Trophoblast cell (in vitro differentiated cells and primary cell): ENCODE measurements around the gene CDK5R1.

Source experiments
- DNase-seq, 2 donors: peaks; one replicate each; pipeline ENCODE4 v3.0.0-alpha.2; 2016
- H2AFZ ChIP-seq: 2 replicates; pipeline ENCODE4 v1.6.1; 2013; ENCODE audit warnings: low read length, moderate library complexity, mild to moderate bottlenecking; ENCODE audit not compliant: insufficient read depth, poor library complexity
- H2AK5ac ChIP-seq: 2 replicates; pipeline ENCODE4 v1.6.1; 2013; ENCODE audit warnings: mild to moderate bottlenecking, low read length
- H2BK120ac ChIP-seq: 2 replicates; pipeline ENCODE4 v1.6.1; 2013; ENCODE audit warnings: low read length, mild to moderate bottlenecking, moderate library complexity; ENCODE audit not compliant: insufficient read depth, poor library complexity
- H2BK12ac ChIP-seq: 2 replicates; pipeline ENCODE4 v1.6.1; 2013; ENCODE audit warnings: mild to moderate bottlenecking, low read length, moderate library complexity
- H2BK5ac ChIP-seq: 2 replicates; pipeline ENCODE4 v1.6.1; 2013; ENCODE audit warnings: low read length, low read depth, moderate library complexity, mild to moderate bottlenecking; ENCODE audit not compliant: poor library complexity
- H3K14ac ChIP-seq: 2 replicates; pipeline ENCODE4 v1.6.1; 2013; ENCODE audit warnings: mild to moderate bottlenecking, low read length
- H3K18ac ChIP-seq: 2 replicates; pipeline ENCODE4 v1.6.1; 2013; ENCODE audit warnings: mild to moderate bottlenecking, low read length
- H3K23ac ChIP-seq: 2 replicates; pipeline ENCODE4 v1.6.1; 2013; ENCODE audit warnings: low read length
- H3K27ac ChIP-seq: 2 replicates; pipeline ENCODE4 v1.5.1; 2013; ENCODE audit warnings: low read depth, mild to moderate bottlenecking, inconsistent platforms, low read length, moderate library complexity
- H3K27me3 ChIP-seq: 2 replicates; pipeline ENCODE4 v1.6.1; 2013; ENCODE audit warnings: inconsistent platforms, mild to moderate bottlenecking, low read length, moderate library complexity; ENCODE audit not compliant: insufficient read depth
- H3K36me3 ChIP-seq, 2 experiments: 1 replicate in 1 of 2; 2 replicates in 1 of 2; pipeline ENCODE4 v1.6.1; 2013; ENCODE audit warnings: low read length in 2 of 2, mild to moderate bottlenecking in 2 of 2, moderate library complexity in 1 of 2; ENCODE audit not compliant: insufficient read depth in 2 of 2, control insufficient read depth in 1 of 2
- H3K4ac ChIP-seq: 2 replicates; pipeline ENCODE4 v1.6.1; 2013; ENCODE audit warnings: low read depth, mild to moderate bottlenecking, low read length, moderate library complexity
- H3K4me1 ChIP-seq, 2 experiments: 1 replicate in 1 of 2; 2 replicates in 1 of 2; pipeline ENCODE4 v1.6.1; 2013; ENCODE audit warnings: low read length in 2 of 2, mild to moderate bottlenecking in 2 of 2, moderate library complexity in 1 of 2; ENCODE audit not compliant: insufficient read depth in 2 of 2, control insufficient read depth in 1 of 2
- H3K4me2 ChIP-seq: 2 replicates; pipeline ENCODE4 v1.6.1; 2013; ENCODE audit warnings: inconsistent platforms, mild to moderate bottlenecking, low read length, moderate library complexity
- H3K4me3 ChIP-seq: 2 replicates; pipeline ENCODE4 v1.5.1; 2013; ENCODE audit warnings: mild to moderate bottlenecking, low read depth, low read length, inconsistent platforms
- H3K79me1 ChIP-seq: one replicate; pipeline ENCODE4 v1.6.1; 2013; ENCODE audit warnings: low read length
- H3K79me2 ChIP-seq: 2 replicates; pipeline ENCODE4 v1.6.1; 2013; ENCODE audit warnings: low read length, mild to moderate bottlenecking; ENCODE audit not compliant: control insufficient read depth, insufficient read depth, poor library complexity
- H3K9ac ChIP-seq: 2 replicates; pipeline ENCODE4 v1.6.1; 2013; ENCODE audit warnings: mild to moderate bottlenecking, low read length
- H3K9me3 ChIP-seq: 2 replicates; pipeline ENCODE4 v1.6.1; 2013; ENCODE audit warnings: low read depth, mild to moderate bottlenecking, control low read depth, inconsistent platforms, low read length; ENCODE audit not compliant: insufficient read depth
- H4K12ac ChIP-seq: 2 replicates; pipeline ENCODE4 v1.6.1; 2013; ENCODE audit warnings: low read depth, mild to moderate bottlenecking, low read length, moderate library complexity
- H4K8ac ChIP-seq: 2 replicates; pipeline ENCODE4 v1.6.1; 2013; ENCODE audit warnings: low read depth, mild to moderate bottlenecking, low read length, moderate library complexity
- H4K91ac ChIP-seq: one replicate; pipeline ENCODE4 v1.6.1; 2013; ENCODE audit warnings: low read depth, mild to moderate bottlenecking, low read length, moderate library complexity
- WGBS: extraction: QIAGEN DNeasy Blood & Tissue Kit; methylation state at CpG from one replicate; pipeline ENCODE4 v1.1.7; 2013; ENCODE audit warnings: missing lambda C conversion rate; ENCODE audit not compliant: insufficient read length, insufficient coverage; ENCODE audit errors: extremely low coverage; 5-methylcytosine and 5-hydroxymethylcytosine counted together

CDK5R1 gene

DNA sequence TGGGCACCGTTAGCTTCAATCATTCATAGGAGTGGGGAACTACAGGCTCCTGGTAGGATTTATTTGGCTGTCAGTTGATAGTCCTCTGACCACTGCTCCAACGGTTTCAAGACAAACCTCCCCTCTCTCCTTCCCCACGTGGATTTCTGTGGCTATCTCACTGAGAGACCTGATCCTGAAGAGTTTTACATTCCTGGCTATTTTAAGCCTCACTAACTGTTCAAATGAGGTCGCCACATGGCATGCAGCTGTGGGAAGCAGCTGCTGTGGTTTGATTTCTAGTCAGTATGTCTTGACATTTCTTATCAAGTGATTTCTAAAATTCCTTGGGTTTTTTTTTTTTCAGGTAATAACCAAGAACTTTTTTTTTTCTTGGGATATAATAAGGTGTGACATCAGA, 38.3 kb downstream of the CDK5R1 start:
- no peaks in the 10 kb centered on the region for H3K36me3 ChIP-seq
- no peak overlapping the region for H2BK120ac ChIP-seq
- H3K9ac ChIP-seq, result no peak overlapping the region
- H3K79me2 ChIP-seq, result no peaks in the 10 kb centered on the region
- H2AFZ ChIP-seq, result no peak overlapping the region
- H3K27me3 ChIP-seq, result no peaks in the 10 kb centered on the region
- H2AK5ac ChIP-seq, result no peak overlapping the region
- no peak overlapping the region for H2BK12ac ChIP-seq
- H3K23ac ChIP-seq, result no peak overlapping the region
- no CpG with 5 or more reads among the region's 4 CpGs for WGBS
- no peak overlapping the region for H3K4ac ChIP-seq
- H3K4me1 ChIP-seq, result peaks cover 1 to 5% of the 10 kb centered on the region in 2 experiments
- no peak overlapping the region for H2BK5ac ChIP-seq
- peaks cover under 1% of the 10 kb centered on the region for H3K79me1 ChIP-seq
- no peak overlapping the region for H3K18ac ChIP-seq
- peak in 1 of 2 donors; percentile 10 for DNase-seq
- no peak overlapping the region for H4K12ac ChIP-seq
- H4K8ac ChIP-seq, result no peak overlapping the region
- no peak overlapping the region for H4K91ac ChIP-seq
- no peak overlapping the region for H3K4me3 ChIP-seq
- no peak overlapping the region for H3K14ac ChIP-seq
- H3K27ac ChIP-seq, result no peak overlapping the region
- no peak overlapping the region for H3K4me2 ChIP-seq
- H3K9me3 ChIP-seq, result no peaks in the 10 kb centered on the region

DNA sequence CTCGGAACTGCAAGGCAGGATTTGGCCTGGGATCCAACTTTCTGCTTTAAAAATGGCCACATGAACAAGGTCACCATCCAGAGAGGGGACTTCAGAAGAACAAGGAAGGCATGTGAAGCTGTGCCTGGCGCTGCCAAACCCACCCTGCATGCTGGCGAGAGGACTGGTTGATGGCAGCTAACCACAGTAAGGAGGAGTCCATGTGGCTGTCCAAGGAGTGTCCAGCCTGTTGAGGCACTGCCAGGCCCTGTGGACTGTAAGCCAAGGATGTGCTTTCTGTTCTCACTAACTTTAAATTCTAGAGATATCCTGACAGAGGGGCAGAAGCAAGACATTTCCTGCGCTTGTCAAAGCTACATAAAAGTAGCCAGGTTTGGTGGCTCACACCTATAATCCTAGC, 40.4 kb downstream of the CDK5R1 start:
- no peaks in the 10 kb centered on the region for H3K79me2 ChIP-seq
- no peak overlapping the region for H3K18ac ChIP-seq
- no peak overlapping the region for H3K4me3 ChIP-seq
- no peak overlapping the region for H3K27ac ChIP-seq
- no peaks in the 10 kb centered on the region for H3K4me1 ChIP-seq
- no peak overlapping the region for H3K14ac ChIP-seq
- no peak overlapping the region for H3K4me2 ChIP-seq
- no peak overlapping the region for H4K91ac ChIP-seq
- no peaks in the 10 kb centered on the region for H3K27me3 ChIP-seq
- WGBS, result no CpG with 5 or more reads among the region's 4 CpGs
- H3K79me1 ChIP-seq, result no peaks in the 10 kb centered on the region
- no peak overlapping the region for H3K9ac ChIP-seq
- no peak overlapping the region for H4K8ac ChIP-seq
- no peak overlapping the region for H2AK5ac ChIP-seq
- H3K36me3 ChIP-seq, result no peaks in the 10 kb centered on the region
- H2AFZ ChIP-seq, result no peak overlapping the region
- H2BK12ac ChIP-seq, result no peak overlapping the region
- H2BK5ac ChIP-seq, result no peak overlapping the region
- no peaks in the 10 kb centered on the region for H3K9me3 ChIP-seq
- H3K4ac ChIP-seq, result no peak overlapping the region
- H3K23ac ChIP-seq, result no peak overlapping the region
- H2BK120ac ChIP-seq, result no peak overlapping the region
- DNase-seq, result no peak
- no peak overlapping the region for H4K12ac ChIP-seq

DNA sequence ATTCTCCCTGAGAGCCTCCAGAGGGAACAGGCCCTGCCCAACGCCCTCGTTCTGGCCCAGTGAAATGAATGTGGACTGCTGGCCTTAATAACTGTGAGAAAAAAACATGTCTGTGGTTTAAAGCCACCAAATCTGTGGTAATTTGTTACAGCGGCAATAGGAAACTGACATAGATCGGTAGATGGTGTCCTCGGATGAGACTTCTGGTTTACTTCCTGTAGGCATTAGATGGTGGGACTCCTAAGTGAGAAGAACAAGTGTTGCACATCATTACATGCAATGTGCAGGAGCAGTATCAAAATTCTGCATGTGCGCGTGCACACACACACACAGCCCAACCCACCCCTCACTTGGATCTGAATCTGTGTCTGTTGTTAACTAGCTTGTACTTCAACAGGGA, 42.0 kb downstream of the CDK5R1 start:
- Histone ChIP-seq H3K9ac (no peak overlapping the region), H3K14ac (no peak overlapping the region), H3K4ac (no peak overlapping the region), H2BK5ac (no peak overlapping the region), H4K12ac (no peak overlapping the region), H3K27ac (no peak overlapping the region), H3K79me1 (no peaks in the 10 kb centered on the region), H3K18ac (no peak overlapping the region), H3K4me2 (no peak overlapping the region), H2BK120ac (no peak overlapping the region), H3K9me3 (no peaks in the 10 kb centered on the region), H2BK12ac (no peak overlapping the region), H2AK5ac (no peak overlapping the region), H3K79me2 (no peaks in the 10 kb centered on the region), H3K36me3 (no peaks in the 10 kb centered on the region), H3K23ac (no peak overlapping the region), H3K4me1 (no peaks in the 10 kb centered on the region), H3K4me3 (no peak overlapping the region), H4K8ac (no peak overlapping the region), H4K91ac (no peak overlapping the region), H3K27me3 (no peaks in the 10 kb centered on the region), H2AFZ (no peak overlapping the region)
- no CpG with 5 or more reads among the region's 7 CpGs for WGBS
- no peak for DNase-seq

- Histone ChIP-seq H3K23ac (no peak overlapping the region), H2BK5ac (no peak overlapping the region), H3K14ac (no peak overlapping the region), H3K4me1 (no peaks in the 10 kb centered on the region), H4K12ac (no peak overlapping the region), H3K27me3 (no peaks in the 10 kb centered on the region), H4K91ac (no peak overlapping the region), H3K18ac (no peak overlapping the region), H2BK12ac (no peak overlapping the region), H3K4me3 (no peak overlapping the region), H3K4ac (no peak overlapping the region), H3K79me1 (no peaks in the 10 kb centered on the region), H3K79me2 (no peaks in the 10 kb centered on the region), H3K27ac (no peak overlapping the region), H4K8ac (no peak overlapping the region), H3K9ac (no peak overlapping the region), H2BK120ac (no peak overlapping the region), H3K36me3 (no peaks in the 10 kb centered on the region), H3K4me2 (no peak overlapping the region), H2AK5ac (no peak overlapping the region), H3K9me3 (no peaks in the 10 kb centered on the region), H2AFZ (no peak overlapping the region)
- no CpG with 5 or more reads among the region's 10 CpGs for WGBS
- no peak for DNase-seq
These were observed 42.8 kb downstream of the CDK5R1 start for GRCh38 chr17:32529604-32530003.
